GM19035 (cell line): Measurements from ENCODE around the gene SLC10A6.

Experiments used
- ATAC-seq: cut with Tn5 transposase; IDR thresholded peaks from one replicate; pipeline ENCODE4 v1.9.1; 2021; ENCODE audit not compliant: unreplicated experiment

SLC10A6 gene

GRCh38 chr4:86848136-86848535, 1.0 kb downstream of the SLC10A6 start:
- no peak for ATAC-seq

- no peak for ATAC-seq
These were observed 1.6 kb downstream of the SLC10A6 start for GRCh38 chr4:86847571-86847970.

DNA sequence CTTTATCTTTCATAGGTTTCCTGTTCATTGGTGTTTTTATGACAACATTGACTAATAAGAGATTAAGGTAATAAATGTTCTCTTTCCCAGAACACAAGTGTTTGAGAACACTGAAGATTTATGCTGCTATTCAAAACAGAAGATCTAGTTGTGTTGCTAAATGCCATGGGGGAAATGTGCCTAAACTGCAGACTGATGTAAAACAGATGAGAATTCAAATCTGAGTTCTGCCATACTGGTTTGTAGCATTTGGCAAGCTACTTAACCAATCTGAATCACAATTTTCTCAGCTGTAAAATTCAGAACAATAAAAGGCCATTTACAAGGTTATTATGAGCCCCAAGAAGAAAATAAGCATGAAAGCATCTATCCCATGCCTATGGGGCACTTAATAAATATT, 2.3 kb downstream of the SLC10A6 start:
- no peak for ATAC-seq

DNA sequence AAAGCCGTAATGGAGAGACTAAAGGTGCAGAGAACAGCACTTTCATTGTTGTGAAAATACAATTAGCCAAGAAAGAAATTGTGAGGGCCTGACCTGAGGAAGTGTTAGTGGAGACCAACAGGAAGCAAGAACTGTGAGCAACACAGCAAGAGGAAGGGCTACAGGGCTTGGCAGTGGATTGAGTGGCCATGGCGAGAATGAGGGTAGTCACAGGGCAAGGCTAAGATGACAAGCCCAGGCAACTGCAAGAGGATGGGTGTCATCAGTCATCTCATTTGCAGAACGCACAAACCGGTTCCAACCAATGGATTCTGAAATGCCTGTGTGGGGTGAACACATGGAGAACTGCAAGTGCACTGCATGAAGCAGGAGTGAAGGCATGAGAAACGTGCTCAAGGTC, 3.6 kb downstream of the SLC10A6 start:
- no peak for ATAC-seq

DNA sequence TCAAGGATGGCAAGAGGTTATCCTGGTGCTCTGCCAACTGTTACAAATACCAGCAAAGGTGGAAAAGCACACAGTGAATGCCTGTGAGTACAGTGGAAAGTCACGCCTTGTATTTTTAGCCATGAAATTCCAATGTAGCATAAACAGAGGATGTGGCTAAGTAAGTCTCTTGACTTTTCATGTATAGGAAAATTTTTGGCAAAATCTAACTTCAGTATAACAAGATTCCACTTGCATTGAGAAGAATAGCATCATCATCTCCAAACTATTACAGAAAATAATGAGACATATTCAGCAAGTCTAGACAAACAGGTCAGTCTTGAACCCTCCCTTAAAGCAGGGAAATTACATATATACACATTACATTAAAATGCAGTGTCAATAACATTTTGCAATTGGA, 7.9 kb downstream of the SLC10A6 start:
- ATAC-seq: no peak

DNA sequence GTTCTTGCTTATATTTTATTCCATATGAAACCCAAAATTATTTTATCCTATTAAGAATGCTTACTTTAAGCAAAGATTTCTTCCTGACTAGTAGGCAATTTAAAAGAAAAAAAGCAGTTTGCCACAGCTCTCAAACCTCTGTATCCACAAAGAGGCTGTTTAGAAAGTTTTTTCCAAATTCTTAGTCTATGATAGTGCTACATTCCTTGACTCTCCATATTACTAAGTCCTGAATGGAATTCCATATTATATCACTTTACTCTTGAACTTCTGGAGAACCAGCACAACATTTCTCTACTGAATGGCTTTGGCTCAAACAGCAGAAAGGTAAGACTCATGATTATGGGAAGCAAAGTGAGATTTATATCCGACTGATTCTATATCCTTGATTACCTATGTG, 8.3 kb downstream of the SLC10A6 start:
- ATAC-seq: no peak

- no peak for ATAC-seq
These were observed 11.3 kb downstream of the SLC10A6 start for GRCh38 chr4:86837691-86838503.

GRCh38 chr4:86835677-86836076, 13.5 kb downstream of the SLC10A6 start:
- ATAC-seq: no peak

DNA sequence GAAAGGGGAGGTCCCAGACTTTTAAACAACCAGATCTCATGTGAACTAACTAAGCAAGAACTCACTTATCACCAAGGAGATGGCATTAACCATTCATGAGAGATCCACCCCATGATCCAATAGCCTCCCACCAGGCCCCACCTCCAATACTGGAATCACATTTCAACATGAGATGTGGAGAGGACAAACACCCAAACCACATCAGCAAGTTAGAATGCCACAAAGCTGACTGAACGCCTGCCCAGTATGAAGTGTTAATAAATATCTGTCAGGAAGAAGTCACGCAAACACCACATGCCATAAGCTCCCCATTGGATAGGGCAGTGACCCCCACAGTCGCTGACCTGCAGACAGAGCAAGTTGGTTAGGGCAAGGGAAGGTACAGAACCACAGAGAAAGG, 14.3 kb downstream of the SLC10A6 start:
- ATAC-seq: no peak

- no peak for ATAC-seq
These were observed 15.6 kb downstream of the SLC10A6 start for GRCh38 chr4:86833615-86834014.

- no peak for ATAC-seq
These were observed 17.7 kb downstream of the SLC10A6 start for GRCh38 chr4:86831262-86832130.

DNA sequence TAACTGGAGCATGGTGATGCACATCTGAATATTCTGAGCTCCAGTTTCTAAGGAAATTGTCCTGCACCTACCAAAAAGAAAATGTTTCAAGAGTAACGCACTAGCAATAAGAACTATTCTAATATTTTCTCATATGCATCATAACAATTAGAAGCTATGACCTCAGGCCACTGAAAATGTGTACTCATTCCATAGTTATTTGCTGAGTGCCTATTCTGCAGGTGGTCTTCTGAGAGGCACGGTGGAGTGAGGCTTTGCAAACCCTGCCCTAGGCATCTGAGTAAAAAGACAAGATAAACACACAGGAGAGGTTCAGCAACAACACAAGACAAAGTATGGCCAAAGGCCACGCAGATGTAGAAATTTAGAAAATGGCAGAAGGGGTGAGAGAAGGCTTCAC, 23.7 kb downstream of the SLC10A6 start:
- no peak for ATAC-seq

DNA sequence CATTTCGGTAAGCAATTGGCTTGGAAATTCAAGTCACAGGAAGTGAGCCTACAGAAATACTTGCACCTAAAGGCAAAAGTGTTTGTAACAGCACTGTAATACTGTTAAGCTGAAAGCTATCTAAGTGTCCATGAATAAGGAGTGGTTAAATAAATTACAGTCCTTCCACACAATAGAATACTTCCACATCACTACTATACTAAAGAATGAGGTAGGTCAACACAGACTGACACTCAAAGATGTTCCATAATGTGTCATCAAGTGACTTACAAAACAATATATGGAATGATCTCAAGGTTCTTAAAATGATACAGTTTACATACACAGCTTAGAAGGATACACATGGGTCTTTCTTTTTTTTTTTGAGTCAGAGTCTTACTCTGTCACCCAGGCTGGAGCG, 27.0 kb downstream of the SLC10A6 start:
- ATAC-seq: no peak

GRCh38 chr4:86821151-86821550, 28.0 kb downstream of the SLC10A6 start:
- no peak for ATAC-seq

DNA sequence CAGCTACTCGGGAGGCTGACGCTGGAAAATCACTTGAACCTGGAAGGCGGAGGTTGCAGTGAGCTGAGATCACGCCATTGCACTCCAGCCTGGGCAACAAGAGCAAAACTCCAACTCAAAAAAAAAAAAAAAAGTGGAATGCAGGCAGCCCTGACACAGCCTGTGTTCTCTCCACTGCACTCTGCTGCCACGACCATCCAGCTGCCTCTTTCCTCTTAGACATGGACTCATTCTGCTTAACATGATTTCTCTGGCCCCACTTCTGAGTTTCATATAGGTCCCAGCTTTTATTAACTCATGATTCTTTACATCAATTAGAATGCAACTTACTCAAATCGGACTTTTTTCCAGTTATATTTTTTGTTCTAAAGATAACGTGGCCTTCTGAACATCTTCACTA, 29.6 kb downstream of the SLC10A6 start:
- ATAC-seq: no peak

GRCh38 chr4:86818841-86819240, 30.3 kb downstream of the SLC10A6 start:
- no peak for ATAC-seq

DNA sequence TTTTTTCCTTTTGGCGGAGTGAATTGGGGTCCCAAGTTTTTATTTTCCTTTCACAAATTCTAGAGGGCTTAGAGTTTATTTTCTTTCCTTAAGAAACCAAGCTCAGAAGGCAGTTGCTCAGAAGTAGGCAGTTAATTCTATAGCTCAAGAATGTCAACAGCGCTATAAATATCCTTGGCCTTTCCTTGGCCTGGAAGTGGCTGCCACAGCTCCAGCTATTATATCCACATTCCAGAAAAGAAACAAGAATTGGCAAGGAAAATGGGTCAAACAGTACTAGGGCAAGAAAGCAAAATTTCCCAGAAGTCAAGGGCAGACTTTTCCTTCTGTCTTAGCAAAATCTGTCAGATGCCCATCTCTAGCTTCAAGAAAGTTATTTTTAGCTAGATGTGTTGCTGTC, 31.0 kb downstream of the SLC10A6 start:
- no peak for ATAC-seq

DNA sequence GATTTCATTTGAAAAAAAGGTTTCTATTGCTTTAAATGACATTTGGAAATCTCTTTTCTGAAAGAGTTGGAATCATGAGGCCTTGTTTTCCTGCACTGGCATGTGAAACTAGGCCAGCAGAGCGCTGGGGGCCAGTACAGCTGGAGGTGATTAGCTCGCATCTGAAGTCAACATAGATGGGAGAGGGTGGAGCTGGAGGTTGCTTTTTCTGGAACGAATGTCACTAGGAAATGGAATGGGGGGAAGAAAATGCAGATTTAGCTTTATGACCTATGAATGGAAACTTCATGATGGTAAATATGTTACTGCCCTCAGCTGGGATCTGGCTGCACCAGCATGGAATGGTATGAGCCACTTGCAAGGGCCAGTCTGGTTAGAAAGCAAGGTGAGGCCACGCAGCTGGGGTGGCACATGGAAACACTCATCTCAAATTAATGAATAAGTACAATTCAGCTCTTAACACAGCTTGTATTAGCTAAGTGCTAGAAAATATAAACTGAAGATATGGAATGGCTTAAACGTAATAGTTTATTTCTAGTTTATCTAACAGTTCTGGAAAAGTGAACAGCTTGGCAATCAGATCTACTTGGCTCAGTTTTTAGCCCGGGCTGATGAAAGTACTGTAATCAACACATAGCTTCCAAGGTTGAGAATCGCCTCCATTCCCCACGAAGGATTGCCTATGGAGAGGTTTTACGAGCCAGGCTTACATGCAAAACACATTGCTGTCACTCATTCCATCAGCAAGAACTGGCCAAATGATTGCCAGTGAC, 32.5 kb downstream of the SLC10A6 start:
- ATAC-seq: no peak

GRCh38 chr4:86815653-86816052, 33.5 kb downstream of the SLC10A6 start:
- no peak for ATAC-seq

DNA sequence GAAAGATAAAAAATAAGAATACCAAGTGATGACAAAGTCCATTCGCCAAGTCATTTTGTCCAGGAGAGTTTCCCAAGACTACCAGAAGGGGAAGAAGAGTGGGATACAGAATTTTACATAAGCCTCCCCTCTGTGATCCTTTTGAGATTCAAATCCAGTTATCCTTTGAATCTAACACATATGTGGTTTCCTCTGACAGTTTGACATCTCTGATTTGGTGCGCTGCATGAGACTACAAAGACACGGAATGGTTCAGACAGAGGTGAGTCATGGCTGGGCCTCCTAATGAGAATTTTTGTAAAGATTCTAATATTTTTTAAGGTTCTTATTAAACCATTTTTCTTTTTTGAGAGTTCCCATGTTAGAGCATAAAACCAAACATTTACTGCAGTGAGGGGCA, 38.3 kb downstream of the SLC10A6 start:
- ATAC-seq: no peak

DNA sequence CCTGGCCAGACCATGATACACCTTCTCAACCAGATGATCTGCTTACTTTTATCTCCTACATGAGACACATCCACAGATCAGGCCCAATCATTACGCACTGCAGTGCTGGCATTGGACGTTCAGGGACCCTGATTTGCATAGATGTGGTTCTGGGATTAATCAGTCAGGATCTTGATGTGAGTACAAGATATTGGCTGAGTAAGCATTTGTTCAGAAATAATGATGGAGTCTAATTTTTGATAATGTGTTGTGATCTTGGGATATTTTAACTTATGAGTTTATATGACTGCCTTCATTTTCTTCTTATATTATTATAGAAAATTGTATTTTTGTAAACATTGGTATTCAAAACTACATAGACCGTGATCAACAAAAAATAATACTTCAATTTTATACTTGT, 39.4 kb downstream of the SLC10A6 start:
- ATAC-seq: no peak

- no peak for ATAC-seq
These were observed 58.1 kb downstream of the SLC10A6 start for GRCh38 chr4:86791126-86791525.
